ENCODE data around the gene PPP1R26.
"Not testable (repeated sequence)": the region's sequence is repeated elsewhere in the genome, so short reads cannot be mapped to it uniquely, and the experiment has no call there.

PPP1R26 gene

GRCh38 chr9:135455401-135456030 lies 24.1 kb upstream of the PPP1R26 start:
- no peak for DNase-seq (ENCODE audit: low read depth in 2 of 2)
- TF ChIP-seq CTCF (IDR thresholded peaks at IDR 0.05; ENCODE audit: low read depth, low read length) = no peak
- H3K4me3 ChIP-seq (replicated peaks in 1 of 2; ENCODE audit: low read depth in 2 of 2, low read length in 2 of 2) = no peak overlapping the region

- no peak for DNase-seq (ENCODE audit: low read depth in 2 of 2)
- no peak for TF ChIP-seq CTCF (IDR thresholded peaks at IDR 0.05; ENCODE audit: low read depth, low read length)
- H3K4me3 ChIP-seq (replicated peaks in 1 of 2; ENCODE audit: low read depth in 2 of 2, low read length in 2 of 2) = no peak overlapping the region
These were observed 23.0 kb upstream of the PPP1R26 start for GRCh38 chr9:135456436-135457104.

GRCh38 chr9:135458478-135458877 lies 21.1 kb upstream of the PPP1R26 start:
- not testable (repeated sequence) for DNase-seq (ENCODE audit: low read depth in 2 of 2)

GRCh38 chr9:135461936-135462335 lies 17.6 kb upstream of the PPP1R26 start:
- DNase-seq (ENCODE audit: low read depth in 2 of 2) = no peak
- no peak for TF ChIP-seq CTCF (IDR thresholded peaks at IDR 0.05; ENCODE audit: low read depth, low read length)
- H3K4me3 ChIP-seq (replicated peaks in 1 of 2; ENCODE audit: low read depth in 2 of 2, low read length in 2 of 2) = no peak overlapping the region

More at GRCh38 chr9:135458478-135458877, 21.1 kb upstream of the PPP1R26 start:
- H3K4me3 ChIP-seq (replicated peaks in 1 of 2; ENCODE audit: low read depth in 2 of 2, low read length in 2 of 2) = not testable (repeated sequence)

GRCh38 chr9:135463140-135463539 lies 16.4 kb upstream of the PPP1R26 start:
- no peak overlapping the region for H3K4me3 ChIP-seq (replicated peaks in 1 of 2; ENCODE audit: low read depth in 2 of 2, low read length in 2 of 2)
- peak; percentile 16 to 56 for DNase-seq (ENCODE audit: low read depth in 2 of 2)
- TF ChIP-seq CTCF (IDR thresholded peaks at IDR 0.05; ENCODE audit: low read depth, low read length) = no peak

GRCh38 chr9:135464181-135464580 lies 15.4 kb upstream of the PPP1R26 start:
- no peak for TF ChIP-seq CTCF (IDR thresholded peaks at IDR 0.05; ENCODE audit: low read depth, low read length)
- DNase-seq (ENCODE audit: low read depth in 2 of 2) = no peak

GRCh38 chr9:135468854-135469521 lies 10.6 kb upstream of the PPP1R26 start:
- peak overlapping the region in 1 of 2 donors; percentile 16 for H3K4me3 ChIP-seq (replicated peaks in 1 of 2; ENCODE audit: low read depth in 2 of 2, low read length in 2 of 2)
- TF ChIP-seq CTCF (IDR thresholded peaks at IDR 0.05; ENCODE audit: low read depth, low read length) = no peak
- peak; percentile 25 to 58 for DNase-seq (ENCODE audit: low read depth in 2 of 2)

More at GRCh38 chr9:135464181-135464580, 15.4 kb upstream of the PPP1R26 start:
- no peak overlapping the region for H3K4me3 ChIP-seq (replicated peaks in 1 of 2; ENCODE audit: low read depth in 2 of 2, low read length in 2 of 2)

Data from cardiac fibroblast (primary cell).